D341Med (cell line): ENCODE measurements around the gene SPRR2E.
A peak's percentile ranks its signal among the peaks of the same experiment; 100 is the strongest.
"Not testable (repeated sequence)": the region's sequence is repeated elsewhere in the genome, so short reads cannot be mapped to it uniquely, and the experiment has no call there.

ENCODE experiments used
- DNase-seq: peaks from one replicate; pipeline ENCODE4 v3.0.0; 2012; ENCODE audit warnings: low spot score

The SPRR2E gene

DNA sequence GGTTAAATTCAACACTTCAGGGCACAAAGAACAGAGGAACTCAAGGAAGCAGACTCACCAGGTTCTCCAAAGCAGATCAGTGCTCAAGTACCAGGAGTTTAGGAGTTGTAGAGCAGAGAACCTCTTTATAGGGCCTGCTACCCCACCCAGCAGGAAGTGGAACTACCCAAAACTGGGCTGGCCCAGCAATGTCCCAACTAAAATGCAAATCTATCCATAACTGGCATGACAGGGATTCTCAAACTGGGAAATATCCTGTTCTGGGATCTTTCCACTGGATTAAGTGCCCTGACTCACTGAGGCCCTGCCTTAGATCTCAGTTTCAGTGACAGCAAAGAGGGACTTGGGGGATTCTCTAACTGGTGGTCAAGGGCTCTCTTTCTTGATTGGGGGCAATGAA lies at the start of gene SPRR2E:
Gene SPRR2E, minus strand, starts transcription at position 101 of the 400 bp plus-strand sequence. CDS start 775 bp downstream, outside the sequence.
- no peak for DNase-seq

DNA sequence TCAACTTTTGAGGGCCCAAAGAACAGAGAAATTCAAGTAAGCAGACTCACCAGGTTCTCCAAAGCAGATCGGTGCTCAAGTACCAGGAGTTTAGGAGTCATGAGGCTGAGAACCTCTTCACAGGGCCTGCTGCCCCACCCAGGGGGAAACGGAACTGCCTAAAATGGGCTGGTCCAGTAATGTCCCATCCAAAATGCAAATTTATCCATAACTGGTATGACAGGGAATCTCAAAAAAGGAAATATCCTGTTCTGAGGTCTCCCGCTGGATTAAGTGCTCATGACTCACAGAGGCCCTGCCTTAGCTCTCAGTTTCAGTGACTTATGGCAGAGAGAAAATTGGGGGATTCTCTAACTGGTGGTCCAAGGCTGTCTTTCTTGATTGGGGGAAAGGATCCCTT lies 47.1 kb upstream of the SPRR2E start:
- DNase-seq, result no peak

DNA sequence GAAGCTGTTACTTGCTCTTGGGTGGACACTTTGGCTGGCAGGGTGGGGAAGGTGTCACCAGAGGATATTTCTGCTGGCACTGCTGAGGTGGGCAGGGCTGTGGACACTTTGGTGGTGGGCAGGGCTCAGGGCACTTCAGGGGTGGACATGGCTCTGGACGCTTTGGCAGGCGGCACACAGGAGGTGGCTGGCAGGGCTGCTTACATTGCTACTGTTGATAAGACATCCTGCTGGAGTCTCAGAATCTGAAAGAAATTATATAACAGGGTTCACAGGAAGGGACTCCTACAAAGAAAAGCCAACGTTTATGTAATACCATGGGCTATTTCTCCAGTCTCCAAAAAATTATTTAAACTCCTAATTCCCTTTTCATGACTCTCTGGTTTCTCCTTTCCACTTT lies 46.2 kb upstream of the SPRR2E start:
- no peak for DNase-seq

DNA sequence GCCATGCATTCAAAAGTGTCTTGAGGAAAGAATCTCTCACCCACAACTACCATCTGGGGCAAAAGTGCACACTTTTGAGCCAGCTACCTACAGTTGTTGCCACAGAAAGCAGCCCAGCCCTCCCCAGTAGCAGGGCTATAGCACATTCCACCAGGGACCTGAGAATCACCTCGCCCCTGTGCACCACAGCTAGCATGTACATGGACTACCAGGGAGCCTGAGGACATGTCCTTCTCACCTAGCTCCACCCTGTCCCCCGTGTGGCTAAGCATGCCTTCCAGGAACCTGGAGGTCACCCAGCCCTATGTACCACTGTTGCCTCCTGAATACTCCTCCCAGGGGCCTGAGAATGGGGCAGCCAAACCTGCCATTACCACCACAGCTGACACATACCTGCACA lies 39.4 kb upstream of the SPRR2E start:
- DNase-seq, result no peak

DNA sequence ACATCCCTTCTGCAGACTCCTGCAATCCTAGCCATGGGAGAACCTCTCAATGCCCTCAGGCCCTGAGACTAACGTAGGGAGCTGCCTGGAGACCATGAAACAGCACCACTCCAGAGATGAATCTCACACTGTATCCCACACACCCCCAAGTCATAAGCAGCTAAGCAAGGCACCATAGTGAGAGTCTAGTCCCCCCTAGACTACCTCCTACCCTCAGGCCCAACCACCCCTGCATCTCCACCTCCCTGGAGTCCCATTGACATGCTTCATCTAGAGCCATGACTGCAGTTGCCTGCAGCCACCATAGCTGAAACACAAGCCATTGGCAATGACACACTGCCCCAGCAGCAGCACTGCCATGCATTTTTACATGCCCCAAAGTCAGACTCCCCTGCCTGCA lies 38.9 kb upstream of the SPRR2E start:
- no peak for DNase-seq

DNA sequence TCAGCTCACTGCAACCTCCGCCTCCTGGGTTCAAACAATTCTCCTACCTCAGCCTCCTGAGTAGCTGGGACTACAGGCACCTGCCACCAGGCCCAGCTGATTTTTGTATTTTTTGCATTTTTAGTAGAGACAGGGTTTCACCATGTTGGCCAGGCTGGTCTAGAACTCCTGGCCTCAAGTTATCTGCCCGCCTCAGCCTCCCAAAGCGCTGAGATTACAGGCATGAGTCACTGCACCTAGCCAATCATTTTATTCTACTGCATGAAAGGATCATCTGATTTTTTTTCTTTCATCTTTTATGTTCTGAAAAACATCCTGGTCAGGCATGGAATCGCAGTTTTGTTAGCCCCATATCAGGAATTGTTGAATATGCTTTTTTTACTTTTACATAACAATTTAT lies 34.4 kb upstream of the SPRR2E start:
- DNase-seq, result not testable (repeated sequence)

DNA sequence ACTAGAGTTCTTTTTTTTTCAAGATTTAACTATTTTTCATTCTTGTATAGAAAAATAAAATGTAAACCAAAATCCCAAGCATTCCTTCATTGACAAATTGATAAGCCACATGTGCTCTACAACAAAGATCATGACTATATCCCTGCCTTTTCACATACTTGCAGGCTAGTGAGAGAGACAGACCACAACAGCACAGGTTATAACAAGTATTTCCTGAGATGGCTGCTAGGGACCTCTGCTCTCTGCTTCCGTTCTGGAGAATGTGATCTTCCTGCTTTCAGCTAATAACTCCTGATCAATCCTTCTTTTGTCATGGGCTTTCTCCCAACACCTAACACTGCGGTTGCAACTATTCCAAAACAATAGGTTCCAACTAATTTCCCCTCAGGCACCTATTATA lies 33.0 kb upstream of the SPRR2E start:
- DNase-seq, result no peak

DNA sequence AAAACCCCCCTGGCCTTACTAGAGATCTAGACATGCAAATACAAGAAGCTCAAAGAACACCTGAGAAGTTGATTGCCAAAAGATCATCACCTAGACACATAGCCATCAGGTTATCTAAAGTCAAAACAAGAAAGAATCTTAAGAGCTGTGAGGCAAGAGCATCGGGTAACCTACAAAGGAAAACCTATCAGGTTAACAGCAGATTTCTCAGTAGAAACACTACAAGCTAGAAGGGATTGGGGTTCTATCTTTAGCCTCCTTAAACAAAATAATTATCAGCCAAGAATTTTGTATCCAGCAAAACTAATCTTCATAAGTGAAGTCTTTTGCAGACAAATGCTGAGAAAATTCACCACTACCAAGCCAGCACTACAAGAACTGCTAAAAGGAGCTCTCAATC lies 31.2 kb upstream of the SPRR2E start:
- no peak for DNase-seq

DNA sequence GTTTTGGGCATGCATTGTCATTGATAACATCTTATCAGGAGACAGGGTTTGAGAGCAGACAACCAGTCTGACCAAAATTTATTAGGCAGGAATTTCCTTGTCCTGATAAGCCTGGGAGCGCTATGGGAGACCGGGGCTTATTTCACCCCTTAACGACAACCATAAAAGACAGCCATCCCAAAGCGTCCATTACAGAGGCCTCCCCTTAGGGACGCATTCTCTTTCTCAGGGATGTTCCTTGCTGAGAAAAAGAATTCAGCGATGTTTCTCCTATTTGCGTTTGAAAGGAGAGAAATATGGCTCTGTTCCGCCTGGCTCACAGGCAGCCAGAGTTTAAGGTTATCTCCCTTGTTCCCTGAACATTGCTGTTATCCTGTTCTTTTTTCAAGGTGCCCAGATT lies 29.5 kb upstream of the SPRR2E start:
- DNase-seq, result not testable (repeated sequence)

DNA sequence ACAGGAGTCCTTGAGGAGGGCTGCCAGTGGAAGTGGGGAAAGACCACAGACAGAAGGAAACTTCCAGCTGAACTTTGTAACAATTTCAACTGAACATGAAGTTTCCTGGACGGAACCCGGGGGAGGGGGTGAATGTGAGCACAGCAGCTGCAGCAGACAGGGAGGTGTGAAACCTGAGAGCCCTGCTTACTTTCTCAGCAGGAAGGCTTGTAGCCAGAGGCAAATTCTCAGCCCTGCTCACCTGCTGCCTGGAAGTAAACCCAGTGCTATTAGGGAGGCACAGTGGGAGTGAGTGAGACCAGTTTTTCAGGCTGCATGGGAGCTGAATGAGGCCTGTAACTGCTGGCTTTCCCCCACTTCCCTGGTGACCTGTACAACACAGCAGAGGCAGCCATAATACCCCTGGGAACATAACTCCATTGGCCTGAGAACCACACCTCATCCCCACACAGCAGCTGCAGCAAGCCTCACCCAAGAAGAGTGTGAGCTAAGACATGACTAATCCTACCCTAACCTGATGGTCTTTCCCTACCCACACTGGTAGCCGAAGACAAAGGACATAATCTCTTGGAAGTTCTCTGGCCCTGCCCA lies 28.6 kb upstream of the SPRR2E start:
- peak; percentile 29 for DNase-seq

DNA sequence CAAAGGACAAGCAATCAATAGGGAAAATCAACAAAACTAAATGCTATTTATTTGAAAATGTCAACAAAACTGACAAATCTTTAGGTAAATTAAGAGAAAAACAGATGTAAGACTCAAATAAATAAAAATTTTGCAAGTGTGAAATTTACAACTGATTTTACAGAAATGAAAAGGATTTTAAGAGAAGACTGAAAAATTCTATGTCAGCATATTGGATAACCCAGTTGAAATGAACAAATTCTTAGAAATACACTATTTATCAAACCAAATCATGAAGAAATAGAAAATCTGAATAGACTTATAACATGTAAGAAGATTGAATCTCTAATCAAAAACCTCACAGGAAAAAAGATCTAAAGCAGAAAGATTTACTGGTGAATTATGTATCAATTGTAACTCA lies 26.6 kb upstream of the SPRR2E start:
- DNase-seq, result no peak

DNA sequence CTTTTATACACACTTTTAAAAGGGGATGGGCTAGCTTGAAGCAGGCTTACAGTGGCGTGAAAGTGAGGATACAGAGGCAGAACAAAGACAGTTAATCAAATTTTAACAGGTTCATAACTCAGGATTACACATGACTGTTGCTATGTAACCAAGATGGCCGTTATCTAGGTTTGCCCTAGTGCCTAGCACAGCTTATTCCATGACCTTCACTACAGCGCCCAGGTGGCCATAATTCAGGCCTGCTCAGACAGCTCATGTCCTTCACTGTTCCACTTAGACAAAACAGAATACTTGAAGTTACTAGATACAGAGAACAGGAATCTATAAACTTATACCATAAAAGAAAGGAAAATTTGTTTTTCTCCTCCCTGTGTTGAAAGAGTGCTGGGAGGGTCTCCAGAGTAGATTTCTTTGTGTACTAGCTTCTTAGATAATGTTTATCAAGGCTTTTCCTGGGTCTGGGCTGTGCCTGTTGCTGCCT lies 25.2 kb upstream of the SPRR2E start:
- DNase-seq, result no peak

DNA sequence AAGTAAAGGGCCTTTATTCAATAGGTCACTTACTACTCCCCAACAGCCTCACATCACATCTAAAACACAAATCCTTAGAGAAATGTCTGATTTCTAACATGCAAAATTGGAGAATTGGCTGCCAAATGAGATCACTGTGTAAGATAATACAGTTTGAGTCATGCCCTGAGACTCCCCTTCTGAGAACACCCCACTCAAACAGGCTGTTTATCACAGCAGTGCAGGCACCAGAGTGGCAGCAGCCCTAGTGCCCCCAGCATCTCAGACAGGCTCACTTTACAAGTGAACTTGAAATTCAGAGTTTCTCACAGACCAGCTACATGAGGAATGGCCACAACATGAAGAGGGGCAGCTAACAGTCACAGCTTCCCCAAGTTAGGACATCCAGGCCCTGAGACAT lies 20.9 kb upstream of the SPRR2E start:
- DNase-seq, result not testable (repeated sequence)

DNA sequence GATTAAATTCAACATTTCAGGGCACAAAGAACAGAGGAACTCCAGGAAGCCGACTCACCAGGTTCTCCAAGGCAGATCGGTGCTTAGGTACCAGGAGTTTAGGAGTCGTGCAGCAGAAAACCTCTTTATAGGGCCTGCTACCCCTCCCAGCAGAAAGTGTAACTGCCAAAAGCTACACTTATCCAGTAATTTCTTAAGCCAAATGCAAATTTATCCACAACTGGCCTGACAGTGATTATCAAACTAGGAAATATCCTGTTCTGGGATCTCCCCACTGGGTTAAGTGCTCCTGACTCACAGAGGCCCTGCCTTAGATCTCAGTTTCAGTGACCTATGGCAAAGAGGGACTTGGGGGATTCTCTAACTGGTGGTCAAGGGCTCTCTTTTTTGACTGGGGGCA lies 19.1 kb upstream of the SPRR2E start, which contains the start of gene SPRR2F:
Gene SPRR2F, minus strand, starts transcription at position 101 of the 400 bp plus-strand sequence. CDS start 783 bp downstream, outside the sequence.
- no peak for DNase-seq

DNA sequence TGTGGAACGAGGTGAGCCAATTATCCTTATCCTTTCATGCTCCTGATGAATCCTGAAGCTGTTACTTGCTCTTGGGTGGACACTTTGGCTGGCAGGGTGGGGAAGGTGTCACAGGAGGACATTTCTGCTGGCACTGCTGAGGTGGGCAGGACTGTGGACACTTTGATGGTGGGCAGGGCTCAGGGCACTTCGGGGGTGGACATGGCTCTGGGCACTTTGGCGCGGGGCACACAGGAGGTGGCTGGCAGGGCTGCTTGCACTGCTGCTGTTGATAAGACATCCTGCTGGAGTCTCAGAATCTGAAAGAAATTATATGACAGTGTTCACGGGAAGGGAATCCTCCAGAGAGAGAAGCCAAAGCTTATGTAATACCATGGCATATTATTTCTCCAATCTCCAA lies 18.1 kb upstream of the SPRR2E start:
- DNase-seq, result not testable (repeated sequence)

DNA sequence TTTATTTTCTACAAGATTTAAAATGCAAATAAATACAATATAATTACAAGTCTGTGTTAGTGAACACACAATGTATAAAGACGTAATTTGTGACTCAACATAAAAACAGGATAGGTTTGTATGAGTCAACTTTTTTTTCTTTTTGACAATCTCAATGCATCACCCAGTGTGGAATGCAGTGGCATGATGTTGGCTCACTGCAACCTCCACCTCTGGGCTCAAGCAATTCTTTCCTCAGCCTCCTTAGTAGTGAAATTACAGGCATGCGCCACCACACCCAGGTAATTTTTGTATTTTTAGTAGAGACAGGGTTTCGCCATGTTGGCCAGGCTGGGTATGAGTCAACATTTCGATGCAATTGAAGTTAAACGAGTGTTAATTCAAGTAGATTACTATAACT lies 5.9 kb upstream of the SPRR2E start:
- no peak for DNase-seq

DNA sequence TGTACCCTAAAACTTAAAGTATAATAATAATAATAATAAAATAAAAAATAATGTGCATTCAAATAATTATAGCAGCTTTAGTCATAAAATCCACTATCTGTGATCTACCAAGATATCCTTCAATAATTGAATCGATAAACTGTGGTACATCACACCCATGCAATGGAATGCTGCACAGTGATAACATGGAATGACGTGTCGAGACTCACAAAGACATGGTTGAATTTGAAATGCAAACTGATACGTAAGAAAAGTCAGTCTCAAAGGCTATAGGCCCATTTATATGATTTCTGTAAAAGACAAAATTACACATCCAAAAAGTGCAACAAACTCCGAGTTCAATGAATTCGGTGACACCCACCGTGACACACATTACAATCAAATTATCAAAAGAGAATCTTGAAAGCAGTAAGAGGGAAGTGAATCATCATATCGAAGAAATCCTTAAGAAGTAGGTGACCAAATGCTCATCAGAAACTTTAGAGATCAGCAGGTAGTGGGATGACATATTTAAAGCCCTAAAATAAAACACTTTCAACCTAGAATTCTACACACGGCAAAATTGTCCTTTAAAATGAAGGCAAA lies 5.2 kb upstream of the SPRR2E start:
- no peak for DNase-seq

DNA sequence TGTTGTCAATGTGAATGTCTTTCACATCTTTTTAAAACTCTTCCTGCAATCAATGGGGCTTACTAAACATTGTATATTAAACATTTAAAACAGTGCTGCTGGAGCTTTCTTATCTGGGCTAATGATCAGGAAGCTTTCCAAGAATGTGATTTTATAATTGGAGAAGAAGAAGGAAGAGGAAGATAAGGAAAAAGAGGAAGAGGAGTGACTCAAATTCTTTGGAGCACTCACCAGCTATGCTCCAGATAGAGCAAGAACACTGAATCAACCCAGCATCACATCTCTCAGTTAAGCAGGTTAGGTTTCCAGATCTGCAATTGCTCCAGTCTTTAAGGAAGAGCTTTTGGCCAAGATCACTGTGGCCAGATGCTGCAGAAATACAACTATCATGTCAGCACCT lies 1.4 kb upstream of the SPRR2E start:
- no peak for DNase-seq

DNA sequence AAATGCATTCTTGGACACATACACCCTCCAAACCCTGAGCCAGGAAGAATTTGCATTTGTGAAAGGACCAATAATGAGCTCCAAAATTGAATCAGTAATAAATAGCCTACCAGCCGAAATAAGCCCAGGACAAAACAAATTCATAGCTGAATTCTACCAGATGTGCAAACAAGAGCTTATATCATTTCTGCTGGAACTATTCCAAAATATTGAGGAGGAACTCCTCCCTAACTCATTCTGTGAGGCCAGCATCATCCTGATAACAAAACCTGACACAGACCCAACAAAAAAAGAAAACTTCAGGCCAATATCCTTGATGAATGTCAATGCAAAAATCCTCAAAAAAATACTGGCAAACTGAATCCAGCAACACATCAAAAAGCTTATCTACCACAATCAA lies 6.7 kb downstream of the SPRR2E start:
- no peak for DNase-seq

DNA sequence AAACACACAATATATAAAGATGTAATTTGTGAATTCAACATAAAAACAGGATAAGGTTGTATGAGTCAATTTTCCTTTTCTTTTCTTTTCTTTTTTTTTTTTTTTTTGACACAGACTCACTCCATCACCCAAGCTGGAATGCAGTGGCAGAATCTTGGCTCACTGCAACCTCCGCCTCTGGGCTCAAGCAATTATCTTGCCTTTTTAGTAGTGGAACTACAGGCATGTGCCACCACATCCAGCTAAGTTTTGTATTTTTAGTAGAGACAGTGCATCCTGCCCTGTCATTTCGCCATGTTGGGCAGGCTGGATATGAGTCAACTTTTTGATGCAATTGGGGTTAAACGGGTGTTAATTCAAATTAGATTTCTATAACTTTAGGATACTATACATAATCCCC lies 12.6 kb downstream of the SPRR2E start:
- DNase-seq, result no peak

DNA sequence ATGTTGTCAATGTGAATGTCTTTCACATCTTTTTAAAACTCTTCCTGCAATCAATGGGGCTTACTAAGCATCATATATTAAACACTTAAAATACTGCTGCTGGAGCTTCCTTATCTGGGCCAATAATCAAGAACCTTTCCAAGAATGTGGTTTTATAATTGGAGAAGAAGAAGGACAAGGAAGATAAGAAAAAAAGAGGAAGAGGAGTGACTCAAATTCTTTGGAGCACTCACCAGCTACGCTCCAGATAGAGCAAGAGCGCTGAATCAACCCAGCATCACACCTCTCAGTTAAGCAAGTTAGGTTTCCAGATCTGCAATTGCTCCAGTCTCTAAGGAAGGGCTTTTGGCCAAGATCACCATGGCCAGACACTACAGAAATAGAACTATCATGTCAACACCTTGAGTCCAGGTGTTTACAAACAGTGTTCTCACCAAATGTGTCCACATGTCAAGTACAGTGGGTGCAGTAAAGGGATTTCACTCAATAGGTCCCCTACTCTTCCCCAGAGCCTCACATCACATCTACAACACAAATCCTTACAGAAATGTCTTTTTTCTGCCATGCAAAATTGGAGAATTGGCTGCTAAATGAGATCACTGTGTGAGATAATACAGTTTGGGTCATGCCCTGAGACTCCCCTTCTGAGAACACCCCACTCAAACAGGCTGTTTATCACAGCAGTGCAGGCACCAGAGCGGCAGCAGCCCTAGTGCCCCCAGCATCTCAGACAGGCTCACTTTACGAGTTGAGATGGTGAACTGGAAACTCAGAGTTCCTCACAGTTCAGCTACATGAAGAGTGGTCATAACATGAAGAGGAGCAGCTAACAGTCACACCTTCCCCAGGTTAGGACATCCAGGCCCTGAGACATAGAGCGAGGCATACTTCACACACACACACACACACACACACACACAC lies 21.3 kb downstream of the SPRR2E start:
- DNase-seq, result no peak

DNA sequence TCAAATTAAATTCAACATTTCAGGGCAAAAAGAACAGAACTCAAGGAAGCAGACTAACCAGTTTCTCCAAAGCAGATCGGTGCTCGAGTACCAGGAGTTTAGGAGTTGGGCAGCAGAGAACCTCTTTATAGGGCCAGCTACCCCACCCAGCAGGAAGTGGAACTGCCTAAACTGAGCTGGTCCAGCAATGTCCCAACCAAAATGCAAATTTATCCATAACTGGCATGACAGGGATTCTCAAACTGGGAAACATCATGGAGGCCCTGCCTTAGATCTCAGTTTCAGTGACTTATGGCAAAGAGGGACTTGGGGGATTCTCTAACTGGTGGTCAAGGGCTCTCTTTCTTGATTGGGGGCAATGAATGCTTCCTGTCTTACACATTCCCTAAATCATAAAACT lies 22.8 kb downstream of the SPRR2E start, which contains the start of gene SPRR2B:
Gene SPRR2B, minus strand, starts transcription at position 101 of the 400 bp plus-strand sequence. CDS start 772 bp downstream, outside the sequence.
- DNase-seq, result no peak

DNA sequence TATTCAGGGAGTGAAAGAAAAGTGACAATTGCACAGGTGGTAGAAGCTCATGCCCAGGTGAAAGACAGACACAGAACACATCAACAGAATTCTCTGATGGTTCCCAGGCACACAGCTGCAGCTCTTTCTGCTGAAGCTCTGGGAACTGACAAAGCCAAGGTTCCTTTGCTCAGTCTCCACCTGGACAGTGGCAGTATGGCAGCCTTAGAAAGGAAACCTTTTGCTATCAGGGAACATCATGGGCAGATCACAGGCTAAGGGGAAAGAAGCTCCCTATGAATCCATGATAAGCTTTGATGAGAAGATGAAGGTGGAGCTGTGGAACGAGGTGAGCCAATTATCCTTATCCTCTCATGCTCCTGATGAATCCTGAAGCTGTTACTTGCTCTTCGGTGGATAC lies 24.1 kb downstream of the SPRR2E start:
- no peak for DNase-seq
